ENCODE measurements around the gene NGFR. TPM values are rescaled to one million over a fixed set of nuclear protein-coding genes. Genes with fewer than 3 reads are reported as not detected.
A peak's percentile ranks its signal among the peaks of the same experiment; 100 is the strongest.

NGFR gene
- total RNA-seq, 1 donor from 2014 or later = 14.7 TPM

- peak overlapping the region; percentile 55 for H3K4me3 Mint-ChIP-seq
- H3K4me1 Mint-ChIP-seq = peaks cover 23% of the 10 kb centered on the region
- no peaks in the 10 kb centered on the region for H3K9me3 Mint-ChIP-seq
- H3K27ac Mint-ChIP-seq = no peak overlapping the region
- peaks cover 77% of the 10 kb centered on the region for H3K27me3 Mint-ChIP-seq (ENCODE audit: low read depth)
- no peak for DNase-seq (ENCODE audit: low spot score in 2 of 2, unreplicated experiment in 2 of 2)
- H3K36me3 Mint-ChIP-seq = no peaks in the 10 kb centered on the region
- TF ChIP-seq CTCF (IDR thresholded peaks at IDR 0.05; ENCODE audit: unreplicated experiment) = no peak
Observed at GRCh38 chr17:49494399-49494985, 601 bp upstream of the NGFR start.

GRCh38 chr17:49495842-49496182 is 719 bp downstream of the NGFR start:
- no peak for TF ChIP-seq CTCF (IDR thresholded peaks at IDR 0.05; ENCODE audit: unreplicated experiment)
- Mint-ChIP-seq H3K27me3 (ENCODE audit: low read depth) (peaks cover 77% of the 10 kb centered on the region), H3K9me3 (no peaks in the 10 kb centered on the region), H3K36me3 (no peaks in the 10 kb centered on the region), H3K4me3 (peak overlapping the region; percentile 70), H3K27ac (no peak overlapping the region), H3K4me1 (peaks cover 28% of the 10 kb centered on the region)
- DNase-seq (ENCODE audit: low spot score in 2 of 2, unreplicated experiment in 2 of 2) = no peak

- Mint-ChIP-seq H3K27ac (no peak overlapping the region), H3K9me3 (no peaks in the 10 kb centered on the region), H3K36me3 (no peaks in the 10 kb centered on the region), H3K27me3 (ENCODE audit: low read depth) (peaks cover 73% of the 10 kb centered on the region), H3K4me3 (peak overlapping the region; percentile 70), H3K4me1 (peaks cover 29% of the 10 kb centered on the region)
- TF ChIP-seq CTCF (IDR thresholded peaks at IDR 0.05; ENCODE audit: unreplicated experiment) = peak; percentile 89
- peak; percentile 84 to 91 for DNase-seq (ENCODE audit: low spot score in 2 of 2, unreplicated experiment in 2 of 2)
Observed at GRCh38 chr17:49496183-49496866, 1.2 kb downstream of the NGFR start.

GRCh38 chr17:49496867-49497147 is 1.7 kb downstream of the NGFR start:
- no peaks in the 10 kb centered on the region for H3K9me3 Mint-ChIP-seq
- H3K27me3 Mint-ChIP-seq (ENCODE audit: low read depth) = peaks cover 71% of the 10 kb centered on the region
- peaks cover 32% of the 10 kb centered on the region for H3K4me1 Mint-ChIP-seq
- H3K27ac Mint-ChIP-seq = no peak overlapping the region
- H3K36me3 Mint-ChIP-seq = no peaks in the 10 kb centered on the region
- no peak for DNase-seq (ENCODE audit: low spot score in 2 of 2, unreplicated experiment in 2 of 2)
- H3K4me3 Mint-ChIP-seq = peak overlapping the region; percentile 70
- no peak for TF ChIP-seq CTCF (IDR thresholded peaks at IDR 0.05; ENCODE audit: unreplicated experiment)

- Mint-ChIP-seq H3K9me3 (no peaks in the 10 kb centered on the region), H3K36me3 (no peaks in the 10 kb centered on the region), H3K27me3 (ENCODE audit: low read depth) (peaks cover 69% of the 10 kb centered on the region), H3K4me1 (peaks cover 36% of the 10 kb centered on the region), H3K4me3 (peak overlapping the region; percentile 70), H3K27ac (no peak overlapping the region)
- TF ChIP-seq CTCF (IDR thresholded peaks at IDR 0.05; ENCODE audit: unreplicated experiment) = no peak
- DNase-seq (ENCODE audit: low spot score in 2 of 2, unreplicated experiment in 2 of 2) = peak; percentile 45 to 70
Observed at GRCh38 chr17:49497148-49498028, 2.3 kb downstream of the NGFR start.
